ENCODE results near the gene CEACAM16.
A peak's percentile ranks its signal among the peaks of the same experiment; 100 is the strongest.

The CEACAM16 gene

GRCh38 chr19:44698492-44699201 lies at the start of gene CEACAM16:
TSS of gene CEACAM16 (plus strand) at chr19:44699151. CDS start at chr19:44701457, 2,306 bp downstream.
- no peaks in the 10 kb centered on the region for H3K36me3 ChIP-seq
- H3K4me3 ChIP-seq, result no peak within 1 kb of the TSS
- H3K27ac ChIP-seq, result no peak within 1 kb of the TSS; a peak in 1 of 22 replicates
- no peaks in the 10 kb centered on the region for H4K20me1 ChIP-seq
- TF ChIP-seq Cebpa-rat (IDR thresholded peaks at IDR 0.05), result no peak
- peak within 1 kb of the TSS in 9 of 11 experiments; percentile 39 to 88 (median 76); a peak in 17 of 22 replicates for H3K4me2 ChIP-seq
- H3K9me3 ChIP-seq (replicated peaks in 1 of 11), result no peaks in the 10 kb centered on the region
- 0 out of 22 replicates have a peak, but pooled peaks cover 0 to 4% (median 0%) of the 10 kb centered on the region in 11 experiments for H3K27me3 ChIP-seq
- H3K9ac ChIP-seq, result peak within 1 kb of the TSS in 4 of 11 experiments; percentile 16 to 47 (median 22); a peak in 1 of 22 replicates
- H3K4me1 ChIP-seq, result peaks cover 12 to 40% (median 23%) of the 10 kb centered on the region in 10 experiments

GRCh38 chr19:44649578-44650145 lies 49.3 kb upstream of the CEACAM16 start:
- Histone ChIP-seq H3K27me3 (0 out of 22 replicates have a peak, but pooled peaks cover 0 to under 1% (median 0%) of the 10 kb centered on the region in 11 experiments), H3K36me3 (peaks cover 0 to 39% (median 15%) of the 10 kb centered on the region in 11 experiments; a peak in 13 of 22 replicates), H3K4me2 (no peak overlapping the region), H3K4me1 (peaks cover 3 to 17% (median 12%) of the 10 kb centered on the region in 10 experiments; a peak in 17 of 20 replicates), H4K20me1 (peaks cover 0 to 31% (median 0%) of the 10 kb centered on the region in 11 experiments; a peak in 3 of 22 replicates), H3K4me3 (no peak overlapping the region), H3K9ac (no peak overlapping the region), H3K9me3 (replicated peaks in 1 of 11) (no peaks in the 10 kb centered on the region), H3K27ac (no peak overlapping the region)
- TF ChIP-seq Cebpa-rat (IDR thresholded peaks at IDR 0.05), result no peak

GRCh38 chr19:44653343-44653742 lies 45.6 kb upstream of the CEACAM16 start:
- Histone ChIP-seq H3K4me3 (no peak overlapping the region), H3K27ac (0 out of 22 replicates have a peak overlapping the region, but pooled peaks of 1 of the 11 experiments have one; percentile 44), H3K9me3 (replicated peaks in 1 of 11) (no peaks in the 10 kb centered on the region), H3K4me2 (peak overlapping the region in 3 of 11 experiments; percentile 56 to 70 (median 56); a peak in 3 of 22 replicates), H3K4me1 (peaks cover 5 to 26% (median 13%) of the 10 kb centered on the region in 10 experiments; a peak in 17 of 20 replicates), H3K27me3 (no peaks in the 10 kb centered on the region), H4K20me1 (peaks cover 0 to 20% (median 0%) of the 10 kb centered on the region in 11 experiments; a peak in 4 of 22 replicates), H3K9ac (0 out of 22 replicates have a peak overlapping the region, but pooled peaks of 1 of the 11 experiments have one; percentile 8), H3K36me3 (peaks cover 5 to 66% (median 21%) of the 10 kb centered on the region in 11 experiments; a peak in 16 of 22 replicates)
- no peak for TF ChIP-seq Cebpa-rat (IDR thresholded peaks at IDR 0.05)

GRCh38 chr19:44653977-44654774 lies 44.8 kb upstream of the CEACAM16 start:
- H3K4me1 ChIP-seq, result peaks cover 5 to 26% (median 13%) of the 10 kb centered on the region in 10 experiments; a peak in 17 of 20 replicates
- H3K27me3 ChIP-seq, result no peaks in the 10 kb centered on the region
- H3K9me3 ChIP-seq (replicated peaks in 1 of 11), result no peaks in the 10 kb centered on the region
- peak overlapping the region in 3 of 11 experiments; percentile 4 to 45 (median 44); a peak in 2 of 22 replicates for H3K27ac ChIP-seq
- H4K20me1 ChIP-seq, result peaks cover 0 to 17% (median 0%) of the 10 kb centered on the region in 11 experiments; a peak in 4 of 22 replicates
- peaks cover 5 to 75% (median 27%) of the 10 kb centered on the region in 11 experiments; a peak in 16 of 22 replicates for H3K36me3 ChIP-seq
- TF ChIP-seq Cebpa-rat (IDR thresholded peaks at IDR 0.05), result no peak
- H3K4me2 ChIP-seq, result peak overlapping the region in 10 of 11 experiments; percentile 18 to 70 (median 53); a peak in 18 of 22 replicates
- H3K9ac ChIP-seq, result peak overlapping the region in 3 of 11 experiments; percentile 7 to 33 (median 8); a peak in 3 of 22 replicates
- no peak overlapping the region for H3K4me3 ChIP-seq

GRCh38 chr19:44657211-44657921 lies 41.6 kb upstream of the CEACAM16 start:
- no peak overlapping the region for H3K4me2 ChIP-seq
- H3K27ac ChIP-seq, result no peak overlapping the region
- no peaks in the 10 kb centered on the region for H3K9me3 ChIP-seq (replicated peaks in 1 of 11)
- no peak for TF ChIP-seq Cebpa-rat (IDR thresholded peaks at IDR 0.05)
- no peak overlapping the region for H3K9ac ChIP-seq
- H3K4me3 ChIP-seq, result no peak overlapping the region
- no peaks in the 10 kb centered on the region for H3K27me3 ChIP-seq
- H4K20me1 ChIP-seq, result peaks cover 0 to 8% (median 0%) of the 10 kb centered on the region in 11 experiments; a peak in 4 of 22 replicates
- peaks cover 0 to 77% (median 21%) of the 10 kb centered on the region in 11 experiments; a peak in 15 of 22 replicates for H3K36me3 ChIP-seq
- H3K4me1 ChIP-seq, result peaks cover 5 to 26% (median 13%) of the 10 kb centered on the region in 10 experiments; a peak in 17 of 20 replicates

- peaks cover 5 to 25% (median 13%) of the 10 kb centered on the region in 10 experiments; a peak in 17 of 20 replicates for H3K4me1 ChIP-seq
- H3K4me2 ChIP-seq, result no peak overlapping the region
- peaks cover 0 to 7% (median 0%) of the 10 kb centered on the region in 11 experiments; a peak in 4 of 22 replicates for H4K20me1 ChIP-seq
- no peak overlapping the region for H3K27ac ChIP-seq
- peaks cover 0 to 77% (median 21%) of the 10 kb centered on the region in 11 experiments; a peak in 15 of 22 replicates for H3K36me3 ChIP-seq
- H3K9me3 ChIP-seq (replicated peaks in 1 of 11), result no peaks in the 10 kb centered on the region
- TF ChIP-seq Cebpa-rat (IDR thresholded peaks at IDR 0.05), result no peak
- H3K27me3 ChIP-seq, result no peaks in the 10 kb centered on the region
- H3K4me3 ChIP-seq, result no peak overlapping the region
- no peak overlapping the region for H3K9ac ChIP-seq
Measured at GRCh38 chr19:44658069-44658733, 40.8 kb upstream of the CEACAM16 start.

GRCh38 chr19:44660081-44660480 lies 38.9 kb upstream of the CEACAM16 start:
- Histone ChIP-seq H3K9ac (no peak overlapping the region), H3K4me1 (peaks cover 0 to 7% (median under 1%) of the 10 kb centered on the region in 10 experiments; a peak in 7 of 20 replicates), H3K27ac (no peak overlapping the region), H3K4me3 (no peak overlapping the region), H3K36me3 (peaks cover 0 to 72% (median 19%) of the 10 kb centered on the region in 11 experiments; a peak in 14 of 22 replicates), H3K4me2 (no peak overlapping the region), H3K9me3 (replicated peaks in 1 of 11) (no peaks in the 10 kb centered on the region), H4K20me1 (no peaks in the 10 kb centered on the region; a peak in 2 of 22 replicates), H3K27me3 (no peaks in the 10 kb centered on the region)
- TF ChIP-seq Cebpa-rat (IDR thresholded peaks at IDR 0.05), result no peak

Data from BLaER1 treated with 17β-estradiol and CSF1 and Interleukin-3, amounts not matched to agents 10 nM and 100 nM (cell line).